Psoas muscle (tissue), 8 donors: Measurements from ENCODE around the gene MBNL2. TPM values are rescaled to one million over a fixed set of nuclear protein-coding genes. Genes with fewer than 3 reads are reported as not detected.

ENCODE experiments used
- ATAC-seq, 4 donors: fragments of 200-7000 bp; cut with Tn5 transposase; one replicate each; pipeline ENCODE4 v1.9.1; 2020; ENCODE audit warnings: moderate library complexity in 3 of 4, mild to moderate bottlenecking in 2 of 4
- DNase-seq, 2 donors: peaks; one replicate each; pipeline ENCODE4 v3.0.0-alpha.2; 2020
- H3K27ac ChIP-seq: fragments of 200-600 bp; one replicate; pipeline ENCODE4 v1.8.0; 2022
- H3K27me3 ChIP-seq, 3 donors: fragments of 200-600 bp in 1 of 3; one replicate each; pipeline versions ENCODE4 v1.6.1 to v1.8.0; 2013 to 2022; ENCODE audit warnings: low read length in 2 of 3, mild to moderate bottlenecking in 2 of 3, moderate library complexity in 1 of 3; ENCODE audit not compliant: insufficient read depth in 3 of 3
- H3K36me3 ChIP-seq, 2 donors: fragments of 200-600 bp in 1 of 2; one replicate each; pipeline versions ENCODE4 v1.6.1 to v1.8.0; 2013 to 2022; ENCODE audit warnings: low read depth in 1 of 2, mild to moderate bottlenecking in 1 of 2, moderate library complexity in 1 of 2; ENCODE audit not compliant: insufficient read depth in 1 of 2
- H3K4me1 ChIP-seq: fragments of 200-600 bp; one replicate; pipeline ENCODE4 v1.8.0; 2022
- H3K4me3 ChIP-seq: fragments of 200-600 bp; one replicate; pipeline ENCODE4 v1.8.0; 2022; ENCODE audit warnings: mild to moderate bottlenecking
- H3K9me3 ChIP-seq: fragments of 200-600 bp; one replicate; pipeline ENCODE4 v1.8.0; 2022
- WGBS, 3 donors: extraction: QIAGEN DNeasy Blood & Tissue Kit; methylation state at CpG; one replicate each; pipeline versions ENCODE4 v1.1.6 to v1.1.7; 2013; 5-methylcytosine and 5-hydroxymethylcytosine counted together
- intact Hi-C, 2 donors: fragments of 100-400 bp; cut with DNase I; formaldehyde crosslinking; loops; one replicate each; pipeline versions ENCODE4 v1.11.0 to v1.14.2; 2022
- polyA plus RNA-seq, 3 donors: library from polyadenylated mRNA; stranded (reverse); fragments of 200-250 nt; gene quantifications; one replicate each; pipeline ENCODE4 v1.2.3, GENCODE V29; 2013
- total RNA-seq, 4 donors: library from RNA; stranded (reverse); fragmentation: NEBNext Ultra II Directional in 2 of 4; extraction: Animal tissue kit (Norgen Biotek cat#: 25700) in 2 of 4; gene quantifications; one replicate each; pipeline versions ENCODE4 v1.2.1 to v1.2.4, GENCODE V29; 2021 to 2023
- TF ChIP-seq, protein P1 (sequence below): fragments of 200-600 bp; IDR thresholded peaks from one replicate; pipeline ENCODE4 v1.8.0; 2022; ENCODE audit warnings: antibody characterized with exemption
- donor health status: healthy with polysubstance abuse.
- donor health status: DM: no; HTN: no; CAD: no; lungs with moderate emphysema.
- donor health status: Bipolar disorder and iron deficiency.
- donor health status: healthy.
- donor health status: DM: yes; HTN: yes; CAD: no.
- donor health status: DM: no; HTN: no; CAD: no.
- donor health status: DM: no; HTN: no; CAD: no.
- donor health status: DM: yes; HTN: yes; CAD: no.

The MBNL2 gene
- total and polyA plus RNA-seq, 7 donors = 13.3 to 93.1 (median 61.9) TPM

DNA sequence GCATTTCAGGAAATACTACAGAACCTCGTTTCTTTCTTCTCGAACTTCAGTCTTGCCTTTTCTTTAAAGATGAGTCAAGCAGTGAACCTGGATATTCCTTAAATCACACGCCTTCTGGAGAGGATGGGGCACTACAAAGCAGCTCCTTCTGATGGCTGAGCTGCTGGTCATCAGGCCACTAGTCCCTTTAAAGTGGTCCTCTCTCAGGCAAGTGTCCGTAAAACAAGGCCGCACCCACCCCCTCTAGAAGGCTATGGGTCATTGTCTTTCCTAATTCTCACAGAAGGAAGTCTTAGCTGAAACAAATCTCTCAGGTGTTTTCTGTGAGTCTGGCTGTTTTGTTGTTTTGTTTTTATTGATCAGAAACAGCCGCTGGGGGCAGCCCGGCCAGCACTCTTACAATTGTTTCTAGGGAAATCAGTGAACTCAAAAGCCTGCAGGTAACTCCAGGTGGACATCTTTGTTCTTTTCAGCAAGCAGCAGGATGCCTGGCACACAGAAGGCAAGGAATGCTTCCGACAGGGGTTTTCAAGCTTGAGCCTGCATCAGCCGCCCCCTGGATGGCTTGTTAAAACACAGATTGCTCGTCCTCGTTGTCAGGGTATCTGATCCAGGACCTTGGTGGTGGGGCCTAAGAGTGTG, 45.4 kb downstream of the MBNL2 start:
- no peak overlapping the region for H3K27ac ChIP-seq
- no peak for DNase-seq
- H3K27me3 ChIP-seq = no peaks in the 10 kb centered on the region
- intact Hi-C loops = no loop called here
- no peak for ATAC-seq
- no peaks in the 10 kb centered on the region for H3K9me3 ChIP-seq
- no peaks in the 10 kb centered on the region for H3K36me3 ChIP-seq
- H3K4me3 ChIP-seq = no peak overlapping the region
- peaks cover 58% of the 10 kb centered on the region for H3K4me1 ChIP-seq
- TF ChIP-seq, protein P1, sequence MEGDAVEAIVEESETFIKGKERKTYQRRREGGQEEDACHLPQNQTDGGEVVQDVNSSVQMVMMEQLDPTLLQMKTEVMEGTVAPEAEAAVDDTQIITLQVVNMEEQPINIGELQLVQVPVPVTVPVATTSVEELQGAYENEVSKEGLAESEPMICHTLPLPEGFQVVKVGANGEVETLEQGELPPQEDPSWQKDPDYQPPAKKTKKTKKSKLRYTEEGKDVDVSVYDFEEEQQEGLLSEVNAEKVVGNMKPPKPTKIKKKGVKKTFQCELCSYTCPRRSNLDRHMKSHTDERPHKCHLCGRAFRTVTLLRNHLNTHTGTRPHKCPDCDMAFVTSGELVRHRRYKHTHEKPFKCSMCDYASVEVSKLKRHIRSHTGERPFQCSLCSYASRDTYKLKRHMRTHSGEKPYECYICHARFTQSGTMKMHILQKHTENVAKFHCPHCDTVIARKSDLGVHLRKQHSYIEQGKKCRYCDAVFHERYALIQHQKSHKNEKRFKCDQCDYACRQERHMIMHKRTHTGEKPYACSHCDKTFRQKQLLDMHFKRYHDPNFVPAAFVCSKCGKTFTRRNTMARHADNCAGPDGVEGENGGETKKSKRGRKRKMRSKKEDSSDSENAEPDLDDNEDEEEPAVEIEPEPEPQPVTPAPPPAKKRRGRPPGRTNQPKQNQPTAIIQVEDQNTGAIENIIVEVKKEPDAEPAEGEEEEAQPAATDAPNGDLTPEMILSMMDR = no peak
- WGBS, 3 donors = 69 to 78% (median 72%) methylated on average over 11 of the region's 11 CpGs

DNA sequence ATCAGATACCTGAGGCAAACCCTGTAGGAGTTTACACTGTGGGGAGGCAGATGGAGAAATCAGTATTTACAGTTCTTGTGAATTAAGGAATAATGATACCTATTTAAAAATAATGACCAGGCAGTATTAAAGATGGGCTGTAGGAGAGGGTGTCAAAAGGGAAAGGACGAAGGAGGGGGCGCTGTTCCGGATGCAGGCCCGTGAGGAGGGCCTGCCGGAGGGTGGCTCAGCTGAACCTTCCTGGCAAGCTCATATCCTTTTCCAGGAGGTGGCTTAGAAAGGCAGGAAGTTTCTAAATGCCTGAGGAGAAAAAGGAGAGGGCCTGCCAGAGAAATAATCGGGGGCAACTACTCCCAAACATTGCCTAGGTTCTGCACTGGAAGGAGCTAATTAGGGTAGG, 46.6 kb downstream of the MBNL2 start:
- TF ChIP-seq, protein P1 = no peak
- no peak for DNase-seq

DNA sequence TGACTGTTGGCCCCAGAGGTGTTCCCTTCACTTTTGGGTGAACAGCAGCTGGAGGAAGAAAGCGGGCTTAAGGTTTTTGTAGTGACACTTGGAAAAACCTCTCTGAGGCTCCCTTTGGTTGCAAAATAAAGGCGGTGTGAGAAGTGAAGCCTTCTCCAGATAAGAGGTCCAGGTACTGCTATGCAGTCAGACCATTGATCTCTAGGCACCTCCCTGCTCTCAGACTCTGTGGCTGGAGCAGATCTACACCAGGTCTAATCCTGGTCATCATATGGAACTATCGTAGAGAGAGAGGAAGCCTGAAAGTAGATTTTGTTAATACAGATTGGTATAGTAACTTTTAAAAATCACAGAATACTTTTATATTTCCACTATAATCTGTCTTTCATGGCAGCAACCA, 47.5 kb downstream of the MBNL2 start:
- Histone ChIP-seq H3K9me3 (no peaks in the 10 kb centered on the region), H3K27me3 (no peaks in the 10 kb centered on the region), H3K27ac (no peak overlapping the region), H3K4me1 (peaks cover 69% of the 10 kb centered on the region), H3K36me3 (no peaks in the 10 kb centered on the region), H3K4me3 (no peak overlapping the region)
- ATAC-seq (no peak), DNase-seq (no peak)
- intact Hi-C loops = no loop called here
- 94 to 96% (median 95%) methylated on average over 3 of the region's 3 CpGs for WGBS, 3 donors
- TF ChIP-seq, protein P1 = no peak

More for the DNA sequence above, 46.6 kb downstream of the MBNL2 start:
- H3K4me3 ChIP-seq = no peak overlapping the region
- H3K9me3 ChIP-seq = no peaks in the 10 kb centered on the region
- H3K27me3 ChIP-seq = no peaks in the 10 kb centered on the region
- H3K27ac ChIP-seq = no peak overlapping the region
- peaks cover 66% of the 10 kb centered on the region for H3K4me1 ChIP-seq
- intact Hi-C loops = no loop called here
- WGBS, 3 donors = 40 to 57% (median 47%) methylated on average over 6 of the region's 6 CpGs
- peak in 2 of 4 donors; percentile 41 to 65 for ATAC-seq
- no peaks in the 10 kb centered on the region for H3K36me3 ChIP-seq

GRCh38 chr13:97272526-97272925, 50.4 kb downstream of the MBNL2 start:
- DNase-seq (no peak), ATAC-seq (no peak)
- Histone ChIP-seq H3K9me3 (no peaks in the 10 kb centered on the region), H3K4me1 (peaks cover 76% of the 10 kb centered on the region), H3K27ac (no peak overlapping the region), H3K4me3 (no peak overlapping the region), H3K36me3 (peaks cover 5 to 19% of the 10 kb centered on the region in 2 donors), H3K27me3 (no peaks in the 10 kb centered on the region)
- intact Hi-C loops = no loop called here
- TF ChIP-seq, protein P1 = no peak
- 87 to 94% (median 89%) methylated on average over 1 of the region's 1 CpG for WGBS, 3 donors

DNA sequence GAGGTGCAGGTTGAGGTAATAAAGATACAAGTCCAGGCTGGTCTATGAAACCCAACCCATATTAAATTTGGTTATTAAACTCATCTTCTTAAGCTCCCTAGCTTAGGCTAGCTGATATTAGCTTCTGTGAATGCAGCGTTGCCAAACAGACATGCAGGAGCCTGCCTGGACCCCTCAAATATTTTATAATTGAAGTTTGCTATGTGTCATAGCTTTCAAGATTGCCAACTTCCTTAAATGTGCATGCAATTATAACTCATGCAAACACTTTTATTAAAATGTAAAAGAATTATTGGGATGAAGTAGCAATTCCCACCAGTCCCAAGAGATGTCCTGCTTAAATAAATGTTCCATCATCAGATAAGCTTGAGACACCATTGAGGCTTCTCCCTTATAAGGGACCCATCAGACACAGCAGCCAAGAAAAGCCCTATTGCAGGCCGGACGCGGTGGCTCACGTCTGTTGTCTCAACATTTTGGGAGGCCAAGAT, 51.3 kb downstream of the MBNL2 start:
- intact Hi-C loops = no loop called here
- Histone ChIP-seq H3K27ac (peak overlapping the region; percentile 64), H3K4me1 (peaks cover 81% of the 10 kb centered on the region), H3K4me3 (no peak overlapping the region), H3K27me3 (no peaks in the 10 kb centered on the region), H3K9me3 (no peaks in the 10 kb centered on the region), H3K36me3 (peaks cover 5 to 20% of the 10 kb centered on the region in 2 donors)
- DNase-seq (no peak), ATAC-seq (peak; percentile 38 to 72 (median 62))
- WGBS, 3 donors = 32 to 55% (median 38%) methylated on average over 5 of the region's 5 CpGs
- TF ChIP-seq, protein P1 = no peak
